Suprapubic skin (tissue), 3 donors: Measurements from ENCODE around the gene EPG5.

Experiments used
- CTCF ChIP-seq, 2 donors: fragments of 200-600 bp in 1 of 2; fragments of 450-650 bp in 1 of 2; sonication (generic) in 1 of 2; IDR thresholded peaks; one replicate each; pipeline ENCODE4 v1.5.1; 2016 to 2019; ENCODE audit warnings: antibody characterized with exemption in 2 of 2, mild to moderate bottlenecking in 1 of 2, moderate library complexity in 1 of 2
- POLR2A ChIP-seq, 2 donors: fragments of 450-650 bp; IDR thresholded peaks; one replicate each; pipeline ENCODE4 v1.6.1; 2017; ENCODE audit warnings: antibody characterized with exemption in 2 of 2, mild to moderate bottlenecking in 2 of 2, moderate library complexity in 2 of 2

- TF ChIP-seq CTCF (IDR thresholded peaks at IDR 0.05), result no peak
- no peak for TF ChIP-seq POLR2A (IDR thresholded peaks at IDR 0.05)
Observed at GRCh38 chr18:45870419-45870818, 96.7 kb downstream of the EPG5 start.
